Hematopoietic multipotent progenitor cell treated with erythropoietin and hydrocortisone succinate and interleukin-3 and kit ligand, for 8 days (in vitro differentiated cells): ENCODE results near the gene CIB4.

Experiments used
- DNase-seq: peaks from one replicate; pipeline ENCODE4 v3.0.0-alpha.2; 2015

CIB4 gene

GRCh38 chr2:26640781-26641564 is at the start of gene CIB4:
Gene CIB4 (minus strand): TSS chr2:26641366. CDS start chr2:26641314, 52 bp downstream.
- DNase-seq: no peak

- no peak for DNase-seq
These were observed 46.6 kb upstream of the CIB4 start for GRCh38 chr2:26687801-26688200.

GRCh38 chr2:26687328-26687727 is 46.2 kb upstream of the CIB4 start:
- no peak for DNase-seq

DNA sequence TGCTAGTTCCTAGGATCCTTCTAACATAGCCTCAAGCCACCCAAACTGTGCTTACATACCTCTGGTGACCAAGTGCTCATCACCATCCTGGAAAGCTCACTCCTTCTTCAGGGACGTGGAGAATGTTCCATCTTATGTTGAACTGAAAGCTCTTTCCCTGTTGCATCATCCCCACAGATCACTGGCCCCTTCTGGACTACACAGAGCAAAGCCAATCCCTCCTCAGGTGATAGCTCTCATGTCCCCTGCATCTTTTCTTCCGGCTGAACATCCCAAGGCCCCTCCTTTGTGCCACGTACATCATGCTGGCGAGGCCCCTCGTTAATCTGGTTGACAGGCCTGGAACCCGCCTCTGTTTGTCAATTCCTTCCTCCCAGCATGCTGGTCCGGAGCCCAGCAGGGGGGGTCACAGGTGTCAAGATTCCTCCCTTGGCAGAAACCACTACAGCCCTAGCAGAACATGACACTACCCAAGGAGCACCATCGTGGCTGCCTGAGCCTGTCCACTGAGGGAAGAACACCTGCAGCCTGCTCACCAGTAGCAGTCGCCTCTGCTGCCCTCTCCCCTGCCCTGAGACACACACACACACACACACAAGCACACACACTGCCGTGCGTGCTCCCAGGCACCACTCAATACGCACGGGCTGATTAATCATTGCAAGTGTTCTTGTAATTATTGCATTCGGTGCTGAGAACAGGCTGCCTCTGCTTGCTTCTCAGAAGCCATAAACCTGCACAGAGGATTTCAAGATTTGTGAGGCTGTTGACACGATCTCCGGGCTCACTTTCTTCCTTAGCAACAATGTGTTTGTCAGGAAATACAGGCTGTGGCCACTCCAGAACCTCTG is 45.0 kb upstream of the CIB4 start:
- no peak for DNase-seq

GRCh38 chr2:26685341-26685740 is 44.2 kb upstream of the CIB4 start:
- DNase-seq: no peak

DNA sequence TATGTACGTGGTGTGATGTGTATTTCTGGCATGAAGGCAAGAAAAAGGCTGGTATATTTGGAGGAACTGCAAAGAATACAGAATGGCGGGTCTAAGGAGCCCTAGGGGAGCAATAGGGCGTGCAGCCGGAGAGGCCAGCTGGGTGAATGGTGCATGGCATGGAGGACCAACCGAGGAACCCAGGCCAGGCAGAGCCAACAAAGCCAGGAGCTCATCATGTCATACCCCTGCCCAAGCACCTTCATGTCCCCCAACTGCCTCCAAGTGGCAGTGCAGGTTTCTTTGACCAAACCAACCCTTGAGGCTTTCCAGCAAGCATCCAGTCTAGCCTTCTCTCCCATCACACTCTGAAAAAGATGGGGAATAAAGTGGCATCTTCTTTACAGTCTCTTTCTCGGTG is 42.4 kb upstream of the CIB4 start:
- DNase-seq: no peak

GRCh38 chr2:26682155-26682554 is 41.0 kb upstream of the CIB4 start:
- DNase-seq: no peak

DNA sequence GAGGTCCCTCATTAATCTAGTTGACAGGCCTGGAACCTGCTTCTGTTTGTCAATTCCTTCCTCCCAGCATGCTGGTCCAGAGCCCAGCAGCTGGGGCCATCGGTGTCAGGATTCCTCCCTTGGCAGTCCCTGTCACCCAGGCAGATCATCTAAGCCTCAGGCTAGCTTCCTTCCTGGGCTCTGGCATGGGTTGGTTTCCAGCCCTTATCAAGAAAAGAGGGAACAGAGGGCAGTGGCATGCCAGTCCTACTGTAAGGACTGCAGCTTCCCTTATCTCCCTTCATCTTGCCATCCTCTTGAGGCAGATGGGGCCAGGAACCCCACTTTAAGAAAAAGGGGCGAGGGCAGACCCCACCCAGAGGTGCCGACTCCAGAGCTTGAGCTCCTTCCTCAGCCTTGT is 40.5 kb upstream of the CIB4 start:
- DNase-seq: no peak

GRCh38 chr2:26679867-26680266 is 38.7 kb upstream of the CIB4 start:
- no peak for DNase-seq

DNA sequence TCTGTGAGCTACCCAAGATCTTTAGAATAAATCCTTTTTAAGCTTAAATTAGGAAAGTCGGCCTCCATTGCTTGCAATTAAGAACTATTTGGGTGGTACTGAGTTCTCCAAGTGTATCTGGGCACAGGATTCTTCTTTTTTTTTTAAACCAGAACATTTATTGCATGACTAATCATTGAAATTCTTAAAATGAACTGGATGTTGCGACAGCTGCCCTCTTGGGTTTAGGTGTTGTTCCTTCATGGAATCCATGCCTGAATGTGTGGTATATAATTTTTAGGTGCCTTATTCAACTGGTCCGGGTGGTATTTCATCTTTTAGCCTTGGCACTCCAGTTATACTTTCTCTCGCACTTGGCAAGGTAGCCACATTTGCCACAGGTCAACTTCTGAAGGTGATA is 36.9 kb upstream of the CIB4 start:
- DNase-seq: no peak

- no peak for DNase-seq
These were observed 34.6 kb upstream of the CIB4 start for GRCh38 chr2:26675651-26676255.

DNA sequence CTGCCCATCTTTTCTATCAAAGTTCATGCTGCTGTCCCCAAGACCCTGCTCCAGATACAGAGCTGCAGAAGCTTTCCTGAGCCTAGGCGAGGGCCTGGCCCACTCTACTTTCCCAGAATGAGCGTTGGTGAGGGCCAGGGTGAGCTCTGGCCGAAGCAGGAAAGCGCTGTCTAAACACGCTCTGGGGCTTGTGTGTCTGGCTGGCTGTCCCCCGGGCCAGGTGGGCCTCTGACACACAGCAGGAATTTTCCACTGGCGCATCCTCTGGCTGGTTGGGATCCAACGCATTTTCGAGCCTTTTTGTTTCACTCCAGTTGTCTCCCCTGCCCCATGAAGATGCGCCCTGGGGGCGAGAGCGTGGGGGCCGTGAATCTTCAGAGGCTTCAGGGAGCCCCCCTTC is 33.6 kb upstream of the CIB4 start:
- DNase-seq: no peak

- no peak for DNase-seq
These were observed 33.0 kb upstream of the CIB4 start for GRCh38 chr2:26674002-26674751.

DNA sequence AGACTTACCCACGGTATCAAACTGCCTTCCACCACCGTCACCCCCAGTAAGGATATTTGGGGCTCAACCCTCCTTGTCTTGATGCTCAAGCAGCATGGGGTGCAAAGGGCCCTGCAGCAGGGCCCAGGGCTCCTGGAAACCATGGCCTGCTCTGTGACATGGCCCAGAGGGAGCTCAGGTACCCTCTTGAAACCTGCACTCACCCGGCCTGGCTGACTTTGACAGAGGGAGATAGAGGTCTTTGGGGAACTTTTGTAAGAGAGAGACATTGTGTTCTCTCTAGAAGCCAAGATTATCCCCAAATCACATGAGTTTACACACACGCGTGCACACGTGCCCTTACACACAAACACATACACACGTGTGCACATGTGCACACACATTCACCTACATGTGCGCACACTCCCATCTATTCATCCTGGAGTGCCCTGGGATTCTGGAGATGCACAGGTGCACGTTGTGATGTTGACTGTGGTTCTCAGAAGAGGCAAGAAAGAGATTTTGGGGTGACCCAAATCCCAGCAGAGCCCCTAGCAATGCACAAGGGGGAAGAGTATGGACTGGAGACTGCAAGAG is 31.7 kb upstream of the CIB4 start:
- no peak for DNase-seq

GRCh38 chr2:26672112-26672817 is 31.1 kb upstream of the CIB4 start:
- no peak for DNase-seq

DNA sequence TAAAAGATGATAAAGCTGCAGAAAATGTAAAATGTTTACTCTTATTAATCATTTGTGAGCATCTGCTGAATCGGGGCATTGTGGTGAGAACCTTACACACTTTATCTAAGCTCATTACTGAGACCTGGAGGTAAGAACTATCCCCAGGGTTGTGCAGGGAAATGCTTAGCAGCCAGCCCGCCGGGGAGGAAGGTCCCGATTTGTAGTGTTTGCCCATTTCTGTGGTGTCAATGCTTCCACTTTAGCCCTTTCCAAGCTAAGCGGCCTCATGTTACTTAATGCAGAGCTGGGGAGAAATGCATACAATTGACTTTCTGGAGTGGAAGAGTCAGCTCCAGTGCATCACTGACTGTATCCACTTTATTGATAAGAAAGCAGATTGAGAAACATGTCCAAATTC is 30.5 kb upstream of the CIB4 start:
- DNase-seq: no peak

DNA sequence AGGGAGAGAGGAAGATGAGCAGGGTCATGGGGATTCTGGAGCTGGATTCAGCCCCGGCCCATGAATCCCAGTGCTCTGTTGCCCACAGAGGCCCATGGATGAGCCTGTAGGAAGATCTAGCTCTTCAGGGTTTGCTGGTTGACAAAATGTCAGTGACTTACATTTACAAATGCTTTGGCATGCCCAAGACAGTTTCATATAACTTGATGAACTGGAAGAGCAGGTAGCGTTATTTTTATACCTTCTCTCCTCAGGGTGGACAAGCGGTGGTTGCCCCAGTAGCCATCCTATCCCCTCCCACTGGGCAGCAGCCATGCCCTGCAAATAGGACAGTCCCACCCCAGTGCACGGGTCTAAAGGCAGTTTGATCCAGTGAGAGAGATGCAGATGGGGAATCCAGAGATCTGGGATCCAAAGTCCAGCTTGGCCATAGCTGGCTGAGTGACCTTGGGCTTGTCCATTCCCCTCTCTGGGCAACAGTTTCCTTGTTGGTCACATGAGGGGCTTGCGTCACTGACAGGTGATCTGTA is 29.8 kb upstream of the CIB4 start:
- no peak for DNase-seq

GRCh38 chr2:26670171-26670570 is 29.0 kb upstream of the CIB4 start:
- DNase-seq: no peak

DNA sequence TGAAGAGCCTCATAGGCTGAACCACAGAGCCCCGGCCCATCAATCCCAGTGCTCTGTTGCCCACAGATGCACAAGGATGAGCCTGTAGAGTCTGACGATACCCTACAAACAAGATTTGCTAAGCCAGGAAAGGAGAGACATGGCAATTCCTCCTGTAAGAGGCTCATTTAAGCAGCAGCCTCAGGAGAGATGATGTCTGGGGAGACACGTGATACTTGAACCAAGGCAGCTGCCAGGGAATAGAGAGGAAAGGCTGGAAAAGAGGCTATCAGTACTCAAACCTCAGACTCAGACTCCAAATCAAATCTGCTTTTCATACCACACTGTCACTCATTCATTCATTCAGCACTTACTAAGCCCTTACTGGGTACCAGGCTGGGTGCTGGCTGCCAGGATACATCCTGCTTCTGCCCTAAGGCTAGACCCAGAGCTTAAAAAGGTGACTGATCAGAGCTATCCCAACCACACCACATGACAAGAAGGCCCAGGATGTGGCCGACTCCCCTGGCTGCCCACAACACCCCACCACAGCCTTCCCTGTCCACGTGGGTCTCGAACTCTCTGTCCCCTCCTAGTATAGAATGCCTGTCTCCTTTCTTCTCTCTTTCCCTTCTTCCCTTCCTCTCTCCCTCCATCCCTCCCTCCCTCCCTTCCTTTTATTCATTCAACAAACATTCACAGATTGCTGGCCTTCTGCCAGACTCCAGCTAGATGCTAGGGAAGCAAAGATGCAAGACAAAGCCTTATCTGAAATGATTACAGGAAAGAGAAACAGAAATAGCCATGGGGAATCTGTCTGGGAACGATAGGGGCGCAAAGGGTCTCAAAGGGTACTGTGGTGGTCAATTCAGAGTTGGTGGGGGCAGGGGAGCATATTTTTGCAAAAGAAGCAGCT is 27.9 kb upstream of the CIB4 start:
- no peak for DNase-seq

GRCh38 chr2:26668041-26668440 is 26.9 kb upstream of the CIB4 start:
- DNase-seq: no peak

DNA sequence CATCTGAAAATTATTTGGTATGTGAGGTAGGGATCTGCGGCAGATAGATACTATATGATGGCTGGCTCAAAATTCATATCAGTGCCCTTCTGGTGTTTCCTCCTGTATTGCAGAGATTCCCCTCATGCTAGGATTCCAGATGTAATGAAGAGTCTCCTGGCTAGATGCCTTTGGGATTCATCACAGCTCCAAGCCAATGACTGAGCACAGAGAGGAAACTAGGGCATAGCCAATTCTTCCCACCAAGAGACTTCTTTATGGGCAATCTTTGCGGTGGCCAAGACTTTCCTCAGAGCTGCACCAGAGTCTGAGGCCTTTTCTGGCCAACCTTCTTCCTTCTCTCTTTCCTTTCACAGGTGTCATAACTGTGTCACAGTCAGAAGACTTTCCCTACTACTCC is 25.5 kb upstream of the CIB4 start:
- no peak for DNase-seq
